HPDE6-E6E7 (cell line): ENCODE results near the gene QSOX1.

ENCODE experiments used
- DNase-seq: peaks from one replicate; pipeline ENCODE4 v3.0.0; 2011; ENCODE audit warnings: missing footprints; ENCODE audit errors: extremely low spot score

The QSOX1 gene

GRCh38 chr1:180145446-180145845 is 9.2 kb upstream of the QSOX1 start:
- DNase-seq, result no peak

- no peak for DNase-seq
Measured at GRCh38 chr1:180150982-180151381, 3.7 kb upstream of the QSOX1 start.

GRCh38 chr1:180151508-180151907 is 3.2 kb upstream of the QSOX1 start:
- DNase-seq, result no peak

GRCh38 chr1:180152588-180152987 is 2.1 kb upstream of the QSOX1 start:
- no peak for DNase-seq

- DNase-seq, result no peak
Measured at GRCh38 chr1:180153032-180153431, 1.6 kb upstream of the QSOX1 start.

- no peak for DNase-seq
Measured at GRCh38 chr1:180154003-180154324, 705 bp upstream of the QSOX1 start.

- DNase-seq, result no peak
Measured at GRCh38 chr1:180155182-180155682, 563 bp downstream of the QSOX1 start.

GRCh38 chr1:180156201-180156600 is 1.5 kb downstream of the QSOX1 start:
- no peak for DNase-seq

- no peak for DNase-seq
Measured at GRCh38 chr1:180156631-180157091, 2.0 kb downstream of the QSOX1 start.

- no peak for DNase-seq
Measured at GRCh38 chr1:180157108-180157507, 2.4 kb downstream of the QSOX1 start.

- no peak for DNase-seq
Measured at GRCh38 chr1:180157576-180158057, 2.9 kb downstream of the QSOX1 start.

- no peak for DNase-seq
Measured at GRCh38 chr1:180158149-180159147, 3.8 kb downstream of the QSOX1 start.

- DNase-seq, result no peak
Measured at GRCh38 chr1:180160357-180160756, 5.7 kb downstream of the QSOX1 start.

GRCh38 chr1:180163041-180163440 is 8.4 kb downstream of the QSOX1 start:
- no peak for DNase-seq

GRCh38 chr1:180165096-180165495 is 10.4 kb downstream of the QSOX1 start:
- no peak for DNase-seq

- no peak for DNase-seq
Measured at GRCh38 chr1:180165509-180166435, 11.1 kb downstream of the QSOX1 start.

- no peak for DNase-seq
Measured at GRCh38 chr1:180166436-180166800, 11.7 kb downstream of the QSOX1 start.

GRCh38 chr1:180167021-180167701 is 12.5 kb downstream of the QSOX1 start:
- DNase-seq, result no peak

- DNase-seq, result peak; percentile 94
Measured at GRCh38 chr1:180167721-180168467, 13.2 kb downstream of the QSOX1 start.

GRCh38 chr1:180168786-180169639 is 14.3 kb downstream of the QSOX1 start:
- DNase-seq, result peak; percentile 54
